ENCODE results near the gene IL17RE. TPM values are rescaled to one million over a fixed set of nuclear protein-coding genes. Genes with fewer than 3 reads are reported as not detected.
"Not testable (repeated sequence)": the region's sequence is repeated elsewhere in the genome, so short reads cannot be mapped to it uniquely, and the experiment has no call there.

IL17RE gene
- total RNA-seq, 1 donor = 3.1 TPM

DNA sequence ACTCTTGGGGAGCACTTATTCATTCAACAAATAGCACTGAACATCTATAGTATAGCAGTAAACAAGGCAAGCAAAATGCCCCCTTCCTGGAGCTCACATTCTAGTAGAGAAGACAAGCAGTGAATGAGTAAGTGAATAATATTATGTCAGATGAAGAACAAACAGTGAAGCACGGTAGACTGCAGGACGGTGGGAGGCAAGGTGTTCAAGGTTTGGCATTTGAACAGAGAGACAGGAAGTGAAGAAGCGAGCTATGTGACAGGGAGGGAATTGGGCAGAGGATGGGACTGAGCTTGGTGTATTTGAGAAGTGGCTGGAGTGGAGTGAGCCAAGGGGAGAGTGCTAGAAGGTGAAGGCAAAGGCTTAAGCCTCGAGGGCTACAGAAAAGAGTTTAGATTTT is 32.3 kb downstream of the IL17RE start:
- no peak for DNase-seq (ENCODE audit: low read depth)
- H3K4me3 ChIP-seq (ENCODE audit: low read depth, low read length) = no peak overlapping the region
- TF ChIP-seq CTCF (IDR thresholded peaks at IDR 0.05; ENCODE audit: insufficient read depth, low read length) = no peak

GRCh38 chr3:9935966-9936510 is 33.4 kb downstream of the IL17RE start:
- H3K4me3 ChIP-seq (ENCODE audit: low read depth, low read length) = no peak overlapping the region
- TF ChIP-seq CTCF (IDR thresholded peaks at IDR 0.05; ENCODE audit: insufficient read depth, low read length) = no peak
- no peak for DNase-seq (ENCODE audit: low read depth)

DNA sequence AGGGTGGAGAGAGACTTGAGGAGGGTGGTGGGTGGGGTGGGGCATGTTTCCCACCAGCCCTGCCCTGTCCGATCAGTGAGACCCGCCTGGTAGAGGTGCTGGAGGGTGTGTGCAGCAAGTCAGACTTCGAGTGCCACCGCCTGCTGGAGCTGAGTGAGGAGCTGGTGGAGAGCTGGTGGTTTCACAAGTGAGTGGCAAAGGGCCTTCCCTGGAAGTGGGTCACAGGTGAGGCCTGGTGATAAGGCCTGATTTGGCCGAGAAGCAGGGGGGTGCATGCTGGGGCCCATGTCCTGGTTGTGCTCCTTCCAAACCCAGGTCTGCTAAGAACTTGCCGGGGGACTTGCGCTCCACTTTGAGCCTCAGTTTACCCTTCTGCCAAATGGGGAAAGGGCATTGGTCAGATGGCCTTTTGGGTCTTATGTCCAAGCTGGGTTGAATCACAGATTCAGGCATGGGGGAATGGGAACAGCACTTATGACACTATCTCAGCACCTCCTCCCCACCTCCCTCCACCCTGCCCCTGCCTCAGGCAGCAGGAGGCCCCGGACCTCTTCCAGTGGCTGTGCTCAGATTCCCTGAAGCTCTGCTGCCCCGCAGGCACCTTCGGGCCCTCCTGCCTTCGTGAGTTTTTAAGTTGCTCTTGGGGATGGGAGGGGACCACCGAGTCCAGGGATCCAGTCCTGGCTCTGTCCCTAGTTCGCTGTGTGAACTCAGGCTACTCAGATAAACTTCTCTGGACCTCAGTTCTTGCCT is 35.0 kb downstream of the IL17RE start:
- no peak for DNase-seq (ENCODE audit: low read depth)
- no peak overlapping the region for H3K4me3 ChIP-seq (ENCODE audit: low read depth, low read length)
- TF ChIP-seq CTCF (IDR thresholded peaks at IDR 0.05; ENCODE audit: insufficient read depth, low read length) = no peak

GRCh38 chr3:9938966-9939365 is 36.3 kb downstream of the IL17RE start:
- no peak for TF ChIP-seq CTCF (IDR thresholded peaks at IDR 0.05; ENCODE audit: insufficient read depth, low read length)
- DNase-seq (ENCODE audit: low read depth) = no peak
- H3K4me3 ChIP-seq (ENCODE audit: low read depth, low read length) = no peak overlapping the region

- DNase-seq (ENCODE audit: low read depth); H3K4me3 ChIP-seq (ENCODE audit: low read depth, low read length): not testable (repeated sequence)
These were observed 37.3 kb downstream of the IL17RE start for GRCh38 chr3:9939906-9940305.

GRCh38 chr3:9940746-9941145 is 38.1 kb downstream of the IL17RE start:
- H3K4me3 ChIP-seq (ENCODE audit: low read depth, low read length) = no peak overlapping the region
- DNase-seq (ENCODE audit: low read depth) = no peak
- TF ChIP-seq CTCF (IDR thresholded peaks at IDR 0.05; ENCODE audit: insufficient read depth, low read length) = no peak

- TF ChIP-seq CTCF (IDR thresholded peaks at IDR 0.05; ENCODE audit: insufficient read depth, low read length) = no peak
- H3K4me3 ChIP-seq (ENCODE audit: low read depth, low read length) = no peak overlapping the region
- no peak for DNase-seq (ENCODE audit: low read depth)
These were observed 39.5 kb downstream of the IL17RE start for GRCh38 chr3:9942164-9942563.
